Measurements from ENCODE around the gene KRTAP19-6.
"Not testable (repeated sequence)": the region's sequence is repeated elsewhere in the genome, so short reads cannot be mapped to it uniquely, and the experiment has no call there.

Gene KRTAP19-6, protein sequence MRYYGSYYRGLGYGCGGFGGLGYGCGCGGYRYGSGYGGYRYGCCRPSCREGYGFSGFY

DNA sequence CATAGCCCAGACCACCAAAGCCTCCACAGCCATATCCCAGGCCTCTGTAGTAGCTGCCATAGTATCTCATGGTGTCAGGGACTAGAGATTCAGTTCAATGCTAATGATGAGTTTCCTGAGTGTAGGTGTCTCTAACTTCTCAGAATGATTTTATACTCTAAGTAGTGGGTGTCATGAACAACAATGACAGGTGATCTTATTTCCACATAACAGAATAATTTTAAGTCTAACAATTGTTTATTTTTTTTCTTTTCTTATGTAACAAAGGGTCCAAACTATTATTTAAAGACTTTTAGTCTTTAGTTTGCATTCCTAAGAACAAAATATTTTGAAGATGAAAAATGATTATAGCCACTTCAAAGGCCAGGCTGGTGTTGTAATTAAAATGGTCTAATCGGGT is at the start of gene KRTAP19-6:
Gene KRTAP19-6, minus strand, starts transcription at position 101 of the 400 bp plus-strand sequence. Its CDS starts 31 bp downstream, at position 70.
- DNase-seq (ENCODE audit: low read depth in 2 of 2, low spot score in 1 of 2), result no peak

DNA sequence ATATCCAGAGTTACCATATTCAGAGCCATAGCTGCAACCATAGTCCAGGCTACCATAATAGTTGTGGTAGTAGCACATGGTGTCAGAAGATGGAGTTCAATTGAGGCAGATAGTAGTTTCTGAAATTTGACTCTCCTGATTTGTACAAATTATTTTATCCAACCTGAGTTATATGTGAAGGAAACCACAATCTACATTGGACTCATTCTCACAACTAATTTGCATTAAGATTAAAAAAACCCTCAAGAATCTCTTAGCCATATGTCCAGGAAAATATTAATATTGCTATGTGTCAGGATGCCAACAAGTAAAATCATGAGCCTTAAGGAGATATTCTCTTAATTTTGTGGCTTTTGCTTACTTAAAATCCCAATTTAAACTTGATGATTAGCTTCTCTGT is 48.6 kb upstream of the KRTAP19-6 start, which contains the start of gene KRTAP22-2:
Gene KRTAP22-2, minus strand, starts transcription at position 101 of the 400 bp plus-strand sequence.
- no peak for DNase-seq (ENCODE audit: low read depth in 2 of 2, low spot score in 1 of 2)

DNA sequence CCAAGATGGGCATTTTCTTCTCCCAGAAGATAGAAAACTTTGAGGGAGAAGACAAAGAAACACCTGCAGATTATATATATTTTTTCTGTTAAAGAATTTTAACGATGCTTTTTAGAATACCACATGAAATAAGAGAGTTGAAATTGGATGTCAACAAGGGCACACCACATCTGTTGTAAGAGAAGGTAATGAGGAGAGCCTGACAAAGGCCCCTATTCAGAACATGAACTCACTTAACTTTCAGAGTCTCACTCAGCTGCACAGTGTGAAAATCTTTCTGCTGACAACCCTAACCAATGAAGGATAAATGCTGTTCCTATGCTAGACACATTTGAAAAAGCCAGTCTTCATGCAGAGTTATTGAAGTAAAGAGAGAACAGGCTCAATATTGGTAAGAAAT is 41.2 kb upstream of the KRTAP19-6 start:
- no peak for DNase-seq (ENCODE audit: low read depth in 2 of 2, low spot score in 1 of 2)

DNA sequence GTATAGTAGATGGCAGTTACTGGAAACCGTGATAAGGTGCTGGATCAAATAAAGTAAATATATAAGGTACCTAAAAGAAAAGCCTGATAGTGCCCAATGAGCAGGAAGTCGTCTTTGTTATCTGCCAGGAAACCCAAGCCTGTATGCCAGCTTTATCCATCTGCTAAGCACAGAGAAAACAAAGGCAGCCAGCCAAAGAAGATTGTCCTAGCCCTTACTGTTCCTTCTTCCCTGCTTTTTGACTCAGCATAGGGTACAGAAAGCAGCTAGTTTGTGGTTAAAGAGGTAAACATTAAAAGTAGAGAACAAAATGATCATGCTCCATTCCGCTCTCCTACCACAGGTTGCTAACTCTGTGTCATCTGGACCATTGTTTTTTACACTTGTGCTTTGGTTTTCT is 38.5 kb upstream of the KRTAP19-6 start:
- no peak for DNase-seq (ENCODE audit: low read depth in 2 of 2, low spot score in 1 of 2)

DNA sequence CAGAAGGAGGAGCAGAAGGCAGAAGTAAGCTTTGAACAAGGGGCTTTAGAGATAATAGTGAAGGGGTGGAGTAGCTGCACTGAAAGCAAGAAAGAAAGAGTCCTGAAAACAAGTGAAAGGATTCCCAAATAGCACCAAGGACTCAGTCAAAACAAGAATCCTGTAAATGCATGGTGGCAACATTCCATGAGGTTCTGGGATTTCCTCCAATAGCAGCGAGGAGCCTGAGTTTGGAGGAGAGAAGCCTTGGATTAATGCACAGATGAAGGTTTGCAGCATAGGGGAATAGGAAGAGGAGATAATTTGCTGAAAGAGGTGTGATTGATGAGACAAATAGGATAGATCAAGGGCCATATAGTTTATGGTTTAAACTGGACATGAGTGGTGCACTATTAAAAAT is 37.7 kb upstream of the KRTAP19-6 start:
- DNase-seq (ENCODE audit: low read depth in 2 of 2, low spot score in 1 of 2), result no peak

DNA sequence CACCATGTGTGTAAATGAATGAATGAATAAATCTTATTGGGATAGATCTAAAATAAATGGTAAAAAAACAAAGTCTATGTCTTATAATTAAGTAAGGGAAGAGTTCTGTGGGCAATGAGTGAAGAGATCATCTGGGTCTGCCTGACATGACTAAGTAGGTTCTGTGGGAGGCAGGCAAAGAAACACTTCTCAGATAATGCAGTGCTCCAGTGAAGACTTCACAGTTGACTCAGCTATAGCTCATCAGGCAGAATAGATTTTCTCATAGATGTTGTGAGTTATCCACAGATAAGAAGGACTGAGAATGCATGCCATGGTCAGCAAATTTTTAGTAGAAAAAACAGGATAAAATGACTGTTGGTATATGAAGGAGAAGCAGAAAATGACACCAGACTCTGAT is 36.1 kb upstream of the KRTAP19-6 start:
- no peak for DNase-seq (ENCODE audit: low read depth in 2 of 2, low spot score in 1 of 2)

DNA sequence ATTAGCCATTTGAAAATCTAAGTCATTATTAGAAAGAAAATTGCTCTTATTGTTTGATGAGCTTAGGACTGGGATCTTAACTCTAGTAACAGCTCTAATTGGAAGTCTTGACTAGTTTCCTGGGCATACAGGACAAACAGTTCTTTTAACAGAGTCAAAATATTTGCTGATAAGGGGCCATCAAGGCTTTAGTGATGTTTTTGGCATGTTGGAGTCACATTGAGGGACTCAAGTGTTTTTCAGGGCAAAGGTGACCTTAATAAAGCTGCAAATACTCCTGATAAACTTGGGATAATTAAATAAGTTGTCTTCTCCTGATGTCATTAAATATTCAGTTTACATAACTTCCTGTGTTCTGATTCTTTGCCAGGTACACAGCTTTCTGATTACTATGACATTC is 26.0 kb upstream of the KRTAP19-6 start:
- DNase-seq (ENCODE audit: low read depth in 2 of 2, low spot score in 1 of 2), result no peak

DNA sequence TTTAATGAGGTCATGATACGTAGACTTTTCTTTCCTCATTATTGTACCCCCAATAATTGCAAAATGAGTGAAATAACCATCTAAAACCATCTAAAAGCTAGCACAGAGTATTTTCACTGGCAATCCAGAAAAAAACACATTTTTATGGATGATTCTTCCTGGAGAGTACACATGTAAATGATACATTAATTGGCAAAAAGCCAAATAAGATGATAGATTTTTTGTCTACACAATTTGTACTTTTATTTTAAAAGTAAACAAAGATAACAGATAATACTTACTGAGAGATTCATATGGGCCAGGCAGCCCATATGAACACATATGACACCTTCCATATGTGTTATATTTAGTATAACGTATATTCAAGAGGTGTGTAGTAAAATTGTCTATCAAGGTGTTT is 22.0 kb upstream of the KRTAP19-6 start:
- no peak for DNase-seq (ENCODE audit: low read depth in 2 of 2, low spot score in 1 of 2)

DNA sequence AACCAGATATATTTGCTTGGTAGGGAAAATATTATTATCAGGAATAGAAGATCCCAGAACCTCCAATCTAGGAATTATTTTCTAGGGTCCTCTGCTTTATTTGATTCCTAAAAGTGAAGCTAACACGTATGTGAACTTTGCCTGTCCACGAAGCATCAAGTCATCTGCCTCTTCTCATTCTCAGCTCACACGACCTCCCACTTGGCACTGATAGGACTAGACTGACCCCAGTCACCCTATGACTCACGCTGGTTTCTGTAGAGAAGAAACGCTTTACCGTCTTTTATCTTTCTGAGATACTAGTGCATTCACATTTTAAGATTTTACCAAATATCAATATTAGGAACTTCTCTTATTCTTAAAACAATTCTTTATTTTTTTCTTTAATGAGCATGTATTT is 21.4 kb upstream of the KRTAP19-6 start:
- no peak for DNase-seq (ENCODE audit: low read depth in 2 of 2, low spot score in 1 of 2)

DNA sequence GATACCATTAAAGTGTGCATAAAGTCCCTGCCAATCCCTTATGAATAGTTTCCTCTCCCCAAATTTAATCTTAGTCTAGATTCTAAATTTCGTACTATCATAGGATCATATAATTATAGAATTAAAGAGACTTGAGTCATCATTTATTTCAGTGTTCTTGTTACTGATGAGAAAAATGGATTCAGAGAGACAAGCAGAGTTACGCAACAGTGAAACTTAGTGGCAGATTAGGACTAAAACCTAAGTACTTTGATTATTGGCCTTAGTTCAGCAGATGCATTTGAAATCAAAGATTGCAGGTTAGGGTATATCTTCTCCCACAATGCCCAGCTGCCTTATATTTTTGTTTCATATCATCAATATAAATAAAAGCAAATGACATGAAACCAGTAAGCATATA is 20.3 kb upstream of the KRTAP19-6 start:
- DNase-seq (ENCODE audit: low read depth in 2 of 2, low spot score in 1 of 2), result no peak

DNA sequence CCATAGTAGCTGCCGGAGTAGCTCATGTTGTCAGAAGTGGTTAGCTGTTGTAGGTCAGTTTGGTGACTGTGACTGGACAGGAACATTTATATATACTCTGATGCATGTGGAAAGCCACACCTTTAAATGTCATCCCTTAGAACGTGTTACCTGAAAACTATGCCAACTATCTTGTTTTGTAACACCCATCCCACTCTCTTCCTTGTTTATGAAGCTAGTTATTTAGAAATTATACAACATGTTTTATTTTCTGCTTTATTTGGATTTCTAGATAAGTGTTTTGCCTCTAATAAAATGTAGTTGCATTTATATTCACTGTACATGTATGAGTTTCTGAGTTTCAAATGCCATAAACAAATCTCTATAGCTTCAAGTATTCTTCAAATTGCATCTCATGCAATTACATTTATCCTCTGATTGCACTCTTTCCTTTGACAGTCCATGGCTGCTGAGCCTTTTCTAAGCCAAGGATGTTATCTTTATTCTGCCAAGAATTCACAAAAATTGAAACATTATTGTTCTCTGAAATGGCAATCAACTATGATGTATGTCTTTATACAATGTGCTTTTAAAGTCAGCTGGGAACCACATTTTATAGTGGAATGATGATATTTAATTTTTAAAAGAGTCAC is 19.7 kb upstream of the KRTAP19-6 start, which contains the start of gene KRTAP19-7:
Gene KRTAP19-7, minus strand, starts transcription at position 51 of the 632 bp plus-strand sequence. Its CDS starts 25 bp downstream, at position 26.
- no peak for DNase-seq (ENCODE audit: low read depth in 2 of 2, low spot score in 1 of 2)

DNA sequence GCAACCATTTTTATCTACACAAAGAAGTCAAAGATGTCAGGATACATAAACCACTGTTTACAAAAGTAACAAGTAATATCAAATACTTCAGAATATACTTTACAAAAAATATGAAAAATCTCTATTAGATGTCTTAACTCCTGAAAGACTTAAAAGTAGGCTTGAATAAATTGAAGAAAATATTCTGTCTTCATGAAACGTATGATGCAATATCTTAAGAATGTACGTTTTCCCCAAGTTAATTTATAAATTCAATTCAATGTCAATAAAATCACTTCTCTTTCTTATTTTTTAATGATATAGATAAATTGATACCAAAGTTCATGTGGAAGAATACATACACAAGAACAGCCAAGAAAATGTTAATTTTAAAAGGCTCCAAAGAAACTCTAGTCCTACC is 13.4 kb upstream of the KRTAP19-6 start:
- DNase-seq (ENCODE audit: low read depth in 2 of 2, low spot score in 1 of 2), result no peak

DNA sequence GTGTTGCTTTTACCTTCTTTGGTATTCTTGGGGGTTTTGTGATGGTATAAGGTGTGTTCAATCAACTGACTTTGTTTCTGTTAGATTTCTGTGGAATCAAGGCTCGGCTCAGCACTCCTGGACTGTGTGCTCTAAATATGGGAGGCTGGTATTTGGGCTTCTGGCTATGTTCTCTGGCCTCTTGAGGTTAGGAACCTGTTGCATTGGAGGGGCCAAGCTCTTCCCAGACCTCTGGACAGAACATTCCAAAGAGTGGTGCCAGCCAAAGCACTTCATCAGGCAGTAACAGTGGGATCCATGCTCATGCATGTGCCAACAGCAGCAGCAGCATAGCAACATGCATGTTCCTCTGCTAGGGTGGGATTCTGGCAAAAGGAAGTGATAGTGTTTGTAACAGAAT is 11.1 kb upstream of the KRTAP19-6 start:
- DNase-seq (ENCODE audit: low read depth in 2 of 2, low spot score in 1 of 2), result no peak

DNA sequence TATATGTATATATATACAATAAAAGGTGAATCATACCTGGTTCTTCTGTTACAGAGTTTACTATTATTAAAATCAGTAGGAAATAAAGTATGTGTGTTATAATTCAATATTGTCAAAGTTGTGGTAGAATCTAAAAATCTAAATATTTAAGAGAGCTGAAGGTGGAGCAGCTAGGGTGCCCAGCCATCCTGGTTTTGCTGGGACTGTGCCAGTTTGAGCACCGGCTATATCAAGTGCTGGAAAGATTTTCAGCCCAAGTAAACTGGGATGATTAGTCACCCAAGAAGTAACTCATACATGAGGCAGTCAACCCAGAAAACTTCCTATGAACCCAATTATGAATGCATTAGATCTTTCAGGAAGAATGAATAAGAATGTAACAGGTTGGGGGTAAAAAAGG is 22.8 kb downstream of the KRTAP19-6 start:
- no peak for DNase-seq (ENCODE audit: low read depth in 2 of 2, low spot score in 1 of 2)

DNA sequence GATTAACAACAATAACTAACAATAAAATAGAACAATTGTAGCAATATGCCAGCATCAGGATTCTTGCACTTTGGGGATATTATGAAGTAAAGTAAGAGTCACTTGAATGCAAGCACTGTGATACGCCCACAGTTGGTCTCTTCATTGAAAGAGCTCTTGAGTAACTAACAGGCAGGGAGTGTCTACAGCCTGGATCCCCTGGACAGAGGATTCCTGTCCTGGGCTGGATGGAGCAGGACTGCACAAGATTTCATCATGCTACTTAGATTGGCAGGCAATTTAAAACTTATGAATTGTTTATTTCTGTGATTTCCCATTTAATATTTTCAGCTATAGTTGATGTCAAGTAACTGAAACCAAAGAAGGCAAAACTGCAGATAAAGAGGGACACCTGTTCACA is 26.0 kb downstream of the KRTAP19-6 start:
- DNase-seq (ENCODE audit: low read depth in 2 of 2, low spot score in 1 of 2), result no peak

DNA sequence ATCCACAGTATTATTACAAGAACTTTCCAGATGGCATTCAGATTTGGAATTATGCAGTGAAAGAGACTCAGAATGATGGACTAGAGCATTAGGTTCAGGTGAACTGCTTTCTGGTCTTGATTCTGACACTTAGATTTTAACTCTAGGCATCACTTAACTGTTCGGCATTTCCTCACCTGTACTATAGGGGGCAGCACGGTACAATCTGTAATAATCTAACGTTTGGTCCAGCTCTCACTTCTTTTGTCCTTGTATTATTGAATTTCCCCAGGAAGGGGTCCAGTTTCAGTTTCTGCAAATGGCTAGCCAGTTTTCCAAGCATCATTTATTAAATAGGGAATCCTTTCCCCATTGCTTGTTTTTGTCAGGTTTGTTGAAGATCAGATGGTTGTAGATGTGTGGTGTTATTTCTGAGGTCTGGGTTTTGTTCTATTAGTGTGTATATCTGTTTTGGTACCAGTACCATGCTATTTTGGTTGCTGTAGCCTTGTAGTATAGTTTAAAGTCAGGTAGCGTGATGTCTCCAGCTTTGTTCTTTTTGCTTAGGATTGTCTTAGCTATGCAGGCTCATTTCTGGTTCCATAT is 36.0 kb downstream of the KRTAP19-6 start:
- DNase-seq (ENCODE audit: low read depth in 2 of 2, low spot score in 1 of 2), result not testable (repeated sequence)

DNA sequence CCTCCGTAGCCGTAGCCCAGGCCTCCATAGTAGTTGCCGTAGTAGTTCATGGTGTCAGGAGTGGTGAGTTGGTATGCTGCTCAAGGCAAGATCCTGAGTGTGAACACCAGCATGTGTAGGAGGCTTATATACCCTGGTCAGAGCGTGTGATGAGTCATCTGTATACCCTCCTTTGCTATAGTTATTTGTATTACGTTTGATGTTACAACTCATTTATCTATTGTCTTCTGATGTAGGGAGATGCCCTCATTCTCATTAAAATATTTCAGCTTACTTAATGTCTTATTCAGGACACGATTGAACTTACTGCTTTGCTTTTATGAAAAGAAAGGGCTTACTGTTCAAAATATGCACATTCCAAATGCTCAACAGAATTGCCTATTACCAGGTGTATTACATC is 39.6 kb downstream of the KRTAP19-6 start, which contains the start of gene KRTAP19-5:
Gene KRTAP19-5, minus strand, starts transcription at position 101 of the 400 bp plus-strand sequence. Its CDS starts 51 bp downstream, at position 50.
- no peak for DNase-seq (ENCODE audit: low read depth in 2 of 2, low spot score in 1 of 2)

DNA sequence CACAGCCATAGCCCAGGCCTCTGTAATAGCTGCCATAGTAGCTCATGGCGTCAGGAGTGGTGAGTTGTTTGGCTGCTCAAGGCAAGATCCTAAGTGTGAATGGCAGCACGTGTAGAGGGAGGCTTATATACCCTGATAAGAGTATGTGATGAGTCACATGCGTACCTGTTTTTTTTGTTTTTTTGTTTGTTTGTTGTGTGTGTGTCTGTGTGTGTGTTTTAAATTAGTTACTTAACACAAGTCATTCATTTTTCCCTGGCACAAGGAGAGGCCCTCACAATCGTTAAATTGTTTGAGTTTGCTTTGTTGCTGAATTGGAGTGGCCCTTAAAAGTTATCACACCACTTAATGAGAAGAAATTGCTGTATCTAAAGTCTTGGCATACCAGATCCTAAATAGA is 44.6 kb downstream of the KRTAP19-6 start, which contains the start of gene KRTAP19-4:
Gene KRTAP19-4, minus strand, starts transcription at position 101 of the 400 bp plus-strand sequence. Its CDS starts 55 bp downstream, at position 46.
- no peak for DNase-seq (ENCODE audit: low read depth in 2 of 2, low spot score in 1 of 2)

DNA sequence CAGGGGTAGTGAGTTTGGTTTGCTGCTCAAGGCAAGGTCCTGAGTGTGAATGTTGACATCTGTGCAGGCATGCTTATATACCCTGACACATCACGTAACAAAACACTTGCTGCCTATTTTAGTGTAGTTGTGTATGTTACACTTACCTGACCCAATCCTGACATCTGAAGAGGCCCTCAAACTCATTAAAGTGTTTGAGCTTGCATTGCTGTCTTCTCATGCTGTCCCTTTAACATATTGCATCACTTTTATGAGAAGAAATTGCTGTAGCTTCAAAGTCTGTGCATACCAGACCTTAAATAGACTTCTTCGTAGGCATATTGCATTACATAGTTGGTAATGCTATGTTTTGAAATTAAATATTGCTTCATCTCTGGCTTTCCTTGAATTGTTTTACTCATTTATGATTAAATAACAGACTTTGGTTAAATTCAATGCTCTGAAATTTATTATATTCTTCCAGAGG is 49.7 kb downstream of the KRTAP19-6 start, which contains the start of gene KRTAP19-3:
Gene KRTAP19-3, minus strand, starts transcription at position 51 of the 466 bp plus-strand sequence. CDS start 56 bp downstream, outside the sequence.
- no peak for DNase-seq (ENCODE audit: low read depth in 2 of 2, low spot score in 1 of 2)

Data from stimulated activated CD8-positive, alpha-beta memory T cell treated with anti-CD3 and anti-CD28 coated beads, Interleukin-4, amount 100 ng/mL, for 4 hours (primary cell).